Transverse colon (tissue), 4 donors: ENCODE results near the gene SENP7. TPM values are rescaled to one million over a fixed set of nuclear protein-coding genes. Genes with fewer than 3 reads are reported as not detected.
"Not testable (repeated sequence)": the region's sequence is repeated elsewhere in the genome, so short reads cannot be mapped to it uniquely, and the experiment has no call there.

ENCODE experiments used
- DNase-seq: peaks from one replicate; pipeline ENCODE4 v3.0.0-alpha.2; 2019
- H3K27ac ChIP-seq, 4 donors: fragments of 200-600 bp; sonication (generic); 2 replicates each; pipeline ENCODE4 v1.5.1; 2016 to 2018; ENCODE audit warnings: inconsistent platforms in 4 of 4
- H3K27me3 ChIP-seq: fragments of 200-600 bp; sonication (generic); 2 replicates; pipeline ENCODE4 v1.5.1; 2017; ENCODE audit warnings: inconsistent platforms
- H3K36me3 ChIP-seq, 4 donors: fragments of 200-600 bp; sonication (generic); 2 replicates each; pipeline ENCODE4 v1.5.1; 2017 to 2019; ENCODE audit warnings: inconsistent platforms in 4 of 4
- H3K4me1 ChIP-seq, 4 donors: fragments of 200-600 bp; sonication (generic); 2 replicates each; pipeline ENCODE4 v1.5.1; 2017 to 2020; ENCODE audit warnings: inconsistent platforms in 4 of 4
- H3K4me3 ChIP-seq, 4 donors: fragments of 200-600 bp; sonication (generic); 1 replicate in 1 of 4; 2 replicates in 3 of 4; pipeline versions ENCODE4 v1.5.1 to v1.6.1; 2017 to 2019; ENCODE audit warnings: inconsistent platforms in 4 of 4
- H3K9me3 ChIP-seq, 2 donors: fragments of 200-600 bp; sonication (generic); 2 replicates each; pipeline ENCODE4 v1.5.1; 2017 to 2019; ENCODE audit warnings: inconsistent platforms in 2 of 2
- CTCF ChIP-seq, 5 experiments: fragments of 200-600 bp in 3 of 5; fragments of 450-650 bp in 2 of 5; sonication (generic) in 3 of 5; IDR thresholded peaks; 1 replicate in 2 of 5; 2 replicates in 3 of 5; pipeline ENCODE4 v1.5.1; 2016 to 2017; ENCODE audit warnings: antibody characterized with exemption in 5 of 5, inconsistent platforms in 3 of 5, mild to moderate bottlenecking in 2 of 5, moderate library complexity in 1 of 5
- EP300 ChIP-seq: sonication (generic); formaldehyde crosslinking; IDR thresholded peaks from one replicate; pipeline ENCODE4 v1.6.1; 2017; ENCODE audit warnings: antibody characterized with exemption, low read depth
- POLR2A ChIP-seq: fragments of 450-650 bp; IDR thresholded peaks from one replicate; pipeline ENCODE4 v1.6.1; 2016; ENCODE audit warnings: antibody characterized with exemption, mild to moderate bottlenecking, moderate library complexity
- POLR2AphosphoS5 ChIP-seq, 3 donors: sonication (generic); formaldehyde crosslinking; IDR thresholded peaks; one replicate each; pipeline ENCODE4 v1.6.1; 2016; ENCODE audit warnings: antibody characterized with exemption in 3 of 3
- WGBS, 2 donors: methylation state at CpG; one replicate each; pipeline ENCODE4 v1.1.5; 2018; ENCODE audit warnings: low coverage in 1 of 2; 5-methylcytosine and 5-hydroxymethylcytosine counted together
- in situ Hi-C, 4 donors: fragments of 200-750 bp; cut with MboI; loops; one replicate each; pipeline versions ENCODE4 v1.15.0 to v1.15.1; 2017; ENCODE audit warnings: low sequenced_read_pairs in 3 of 4, low pct_ligation_motif_present in 1 of 4, low pct_unique_long_range_greater_than_20kb in 1 of 4
- intact Hi-C: fragments of 100-400 bp; cut with DNase I; formaldehyde crosslinking; loops from one replicate; pipeline ENCODE4 v1.15.1; 2023; ENCODE audit warnings: low total_unique reads
- total RNA-seq, 4 donors: library from RNA; depleted of rRNA; stranded (reverse); fragments of >200 nt; gene quantifications; one replicate each; pipeline ENCODE4 v1.1.0, GENCODE V29; 2016

SENP7 gene
- total RNA-seq, 4 donors from 2014 or later = 11.9 to 26.2 (median 20.3) TPM

GRCh38 chr3:101453961-101454360, 59.1 kb downstream of the SENP7 start:
- Histone ChIP-seq H3K4me1 (no peaks in the 10 kb centered on the region), H3K4me3 (no peak overlapping the region), H3K36me3 (peaks cover 0 to 4% (median 2%) of the 10 kb centered on the region in 4 donors), H3K9me3 (no peaks in the 10 kb centered on the region), H3K27ac (no peak overlapping the region), H3K27me3 (no peaks in the 10 kb centered on the region)
- TF ChIP-seq EP300 (no peak), POLR2AphosphoS5 (IDR thresholded peaks at IDR 0.05) (no peak), POLR2A (no peak), CTCF (IDR thresholded peaks at IDR 0.05) (no peak)
- in situ Hi-C loops (no loop called here), intact Hi-C loops (no loop called here)
- DNase-seq = no peak
- WGBS, 2 donors = 94 to 100% methylated on average over 2 to 3 of the region's 3 CpGs

- H3K4me1 ChIP-seq, H3K9me3 ChIP-seq, DNase-seq, H3K27ac ChIP-seq, intact Hi-C loops, H3K27me3 ChIP-seq, H3K36me3 ChIP-seq, in situ Hi-C loops, H3K4me3 ChIP-seq: not testable (repeated sequence)
- 95 to 96% methylated on average over 19 to 22 of the region's 23 CpGs for WGBS, 2 donors
Measured at GRCh38 chr3:101438641-101439040, 74.4 kb downstream of the SENP7 start.

- Histone ChIP-seq H3K27ac (no peak overlapping the region), H3K4me3 (no peak overlapping the region), H3K27me3 (no peaks in the 10 kb centered on the region), H3K4me1 (no peaks in the 10 kb centered on the region), H3K36me3 (no peaks in the 10 kb centered on the region), H3K9me3 (peaks cover 0 to 4% of the 10 kb centered on the region in 2 donors)
- in situ Hi-C loops (no loop called here), intact Hi-C loops (no loop called here)
- 86 to 94% methylated on average over 1 of the region's 1 CpG for WGBS, 2 donors
- no peak for DNase-seq
- no peak for TF ChIP-seq CTCF (IDR thresholded peaks at IDR 0.05)
- TF ChIP-seq POLR2AphosphoS5 (IDR thresholded peaks at IDR 0.05) = no peak
- TF ChIP-seq POLR2A = no peak
- no peak for TF ChIP-seq EP300
Measured at GRCh38 chr3:101433652-101434051, 79.4 kb downstream of the SENP7 start.

GRCh38 chr3:101423984-101424888, 88.8 kb downstream of the SENP7 start:
- H3K4me1 ChIP-seq = no peaks in the 10 kb centered on the region

More at GRCh38 chr3:101423984-101424888, 88.8 kb downstream of the SENP7 start:
- Histone ChIP-seq H3K4me3 (no peak overlapping the region), H3K27ac (no peak overlapping the region), H3K27me3 (no peaks in the 10 kb centered on the region), H3K9me3 (no peaks in the 10 kb centered on the region), H3K36me3 (no peaks in the 10 kb centered on the region)
- in situ Hi-C loops (no loop called here), intact Hi-C loops (no loop called here)
- WGBS, 2 donors = 80 to 93% methylated on average over 1 to 11 of the region's 11 CpGs
- no peak for TF ChIP-seq POLR2A
- no peak for TF ChIP-seq CTCF (IDR thresholded peaks at IDR 0.05)
- no peak for TF ChIP-seq POLR2AphosphoS5 (IDR thresholded peaks at IDR 0.05)
- no peak for TF ChIP-seq EP300
- DNase-seq = no peak
